Measurements from ENCODE around the gene PI16. TPM values are rescaled to one million over a fixed set of nuclear protein-coding genes. Genes with fewer than 3 reads are reported as not detected.

Gene PI16
- total RNA-seq, 1 donor from 2014 or later: not detected

DNA sequence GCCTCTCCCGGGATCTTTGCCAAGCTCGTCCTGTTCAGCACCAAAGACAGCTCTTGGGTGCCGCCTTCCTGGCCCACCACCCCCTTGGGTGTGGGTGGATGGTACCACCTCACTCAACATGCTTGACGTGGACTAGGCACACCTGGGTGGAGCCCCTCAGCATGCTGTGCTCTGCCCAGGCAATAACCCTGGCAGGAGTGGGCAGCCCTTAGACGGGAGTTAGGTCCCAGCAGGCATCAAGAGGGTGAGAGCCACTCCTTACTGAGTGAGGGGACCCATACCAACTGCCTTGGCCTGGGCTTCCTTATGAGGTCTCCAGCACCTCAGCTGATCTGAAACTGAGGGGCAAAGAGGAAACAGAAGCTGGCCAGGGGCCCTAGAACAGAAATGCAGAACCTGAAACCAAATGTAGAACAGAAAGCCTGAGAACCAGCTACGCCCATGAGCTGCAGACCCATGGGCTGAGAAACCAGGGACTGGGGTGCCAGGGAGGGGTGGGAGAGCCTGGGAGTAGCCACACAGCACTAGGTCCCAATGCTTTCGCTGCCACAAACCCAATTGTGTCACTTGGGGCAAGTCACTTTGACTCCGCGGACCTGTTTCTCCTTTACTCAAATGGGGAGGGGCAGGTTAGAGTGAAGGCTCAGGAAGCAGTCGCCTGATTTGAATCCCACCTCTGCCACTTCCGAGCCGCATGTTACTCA, 53.0 kb downstream of the PI16 start:
- H3K9me3 Mint-ChIP-seq: no peaks in the 10 kb centered on the region
- H3K36me3 Mint-ChIP-seq: no peaks in the 10 kb centered on the region
- H3K27me3 Mint-ChIP-seq: no peaks in the 10 kb centered on the region
- H3K27ac Mint-ChIP-seq: no peak overlapping the region
- DNase-seq (ENCODE audit: extremely low spot score, unreplicated experiment): no peak
- TF ChIP-seq, protein P1, sequence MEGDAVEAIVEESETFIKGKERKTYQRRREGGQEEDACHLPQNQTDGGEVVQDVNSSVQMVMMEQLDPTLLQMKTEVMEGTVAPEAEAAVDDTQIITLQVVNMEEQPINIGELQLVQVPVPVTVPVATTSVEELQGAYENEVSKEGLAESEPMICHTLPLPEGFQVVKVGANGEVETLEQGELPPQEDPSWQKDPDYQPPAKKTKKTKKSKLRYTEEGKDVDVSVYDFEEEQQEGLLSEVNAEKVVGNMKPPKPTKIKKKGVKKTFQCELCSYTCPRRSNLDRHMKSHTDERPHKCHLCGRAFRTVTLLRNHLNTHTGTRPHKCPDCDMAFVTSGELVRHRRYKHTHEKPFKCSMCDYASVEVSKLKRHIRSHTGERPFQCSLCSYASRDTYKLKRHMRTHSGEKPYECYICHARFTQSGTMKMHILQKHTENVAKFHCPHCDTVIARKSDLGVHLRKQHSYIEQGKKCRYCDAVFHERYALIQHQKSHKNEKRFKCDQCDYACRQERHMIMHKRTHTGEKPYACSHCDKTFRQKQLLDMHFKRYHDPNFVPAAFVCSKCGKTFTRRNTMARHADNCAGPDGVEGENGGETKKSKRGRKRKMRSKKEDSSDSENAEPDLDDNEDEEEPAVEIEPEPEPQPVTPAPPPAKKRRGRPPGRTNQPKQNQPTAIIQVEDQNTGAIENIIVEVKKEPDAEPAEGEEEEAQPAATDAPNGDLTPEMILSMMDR (conservative IDR thresholded peaks at IDR 0.05): no peak
- no peaks in the 10 kb centered on the region for H3K4me1 Mint-ChIP-seq (ENCODE audit: unreplicated experiment)
- no peak overlapping the region for H3K4me3 Mint-ChIP-seq

DNA sequence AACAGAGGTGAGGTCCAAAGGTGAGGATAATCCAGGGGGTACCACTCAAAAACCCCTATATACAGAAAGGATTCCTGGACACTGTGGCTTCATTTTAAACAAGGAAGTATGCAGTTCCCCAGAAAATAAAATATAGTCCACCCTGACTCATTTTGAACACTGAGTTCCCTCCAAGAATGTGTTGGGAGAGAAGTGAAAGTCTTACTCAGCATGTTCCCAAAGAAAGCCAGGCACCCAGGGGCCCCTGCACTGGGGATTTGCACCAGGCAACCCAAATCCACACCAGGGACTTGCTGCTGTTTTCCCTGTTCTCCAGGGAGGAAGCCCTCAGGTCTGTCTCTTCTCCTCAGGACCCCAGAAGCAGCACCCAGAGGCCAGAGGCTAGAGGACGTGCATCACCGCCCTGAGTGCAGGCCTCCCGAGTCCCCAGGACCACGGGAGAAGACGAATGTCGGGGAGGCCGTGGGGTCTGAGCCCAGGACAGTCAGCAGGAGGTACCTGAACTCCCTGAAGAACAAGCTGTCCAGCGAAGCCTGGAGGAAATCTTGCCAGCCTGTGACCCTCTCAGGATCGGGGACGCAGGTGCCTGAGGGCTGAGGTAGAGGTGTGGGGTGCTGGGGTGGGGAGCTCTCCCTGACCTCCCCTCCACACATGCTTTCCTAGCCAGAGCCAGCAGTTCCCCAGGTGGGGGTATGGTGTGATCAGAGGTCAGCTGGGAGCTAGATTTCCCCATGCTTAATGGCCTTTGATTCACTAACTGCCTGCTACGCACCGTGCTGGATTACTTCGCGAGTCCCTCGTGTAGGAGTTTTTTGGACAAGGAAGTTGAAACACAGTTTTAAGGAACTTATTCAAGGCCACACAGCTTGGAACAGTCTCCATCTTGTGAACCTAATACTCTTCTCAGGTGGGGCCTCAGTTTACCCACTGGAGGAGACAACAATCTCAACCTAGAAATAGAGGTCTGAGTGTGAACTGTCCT, 54.2 kb downstream of the PI16 start:
- no peak overlapping the region for H3K27ac Mint-ChIP-seq
- TF ChIP-seq, protein P1 (conservative IDR thresholded peaks at IDR 0.05): no peak
- H3K27me3 Mint-ChIP-seq: no peaks in the 10 kb centered on the region
- no peak for DNase-seq (ENCODE audit: extremely low spot score, unreplicated experiment)
- no peaks in the 10 kb centered on the region for H3K36me3 Mint-ChIP-seq
- H3K4me1 Mint-ChIP-seq (ENCODE audit: unreplicated experiment): no peaks in the 10 kb centered on the region
- H3K4me3 Mint-ChIP-seq: no peak overlapping the region
- H3K9me3 Mint-ChIP-seq: no peaks in the 10 kb centered on the region

DNA sequence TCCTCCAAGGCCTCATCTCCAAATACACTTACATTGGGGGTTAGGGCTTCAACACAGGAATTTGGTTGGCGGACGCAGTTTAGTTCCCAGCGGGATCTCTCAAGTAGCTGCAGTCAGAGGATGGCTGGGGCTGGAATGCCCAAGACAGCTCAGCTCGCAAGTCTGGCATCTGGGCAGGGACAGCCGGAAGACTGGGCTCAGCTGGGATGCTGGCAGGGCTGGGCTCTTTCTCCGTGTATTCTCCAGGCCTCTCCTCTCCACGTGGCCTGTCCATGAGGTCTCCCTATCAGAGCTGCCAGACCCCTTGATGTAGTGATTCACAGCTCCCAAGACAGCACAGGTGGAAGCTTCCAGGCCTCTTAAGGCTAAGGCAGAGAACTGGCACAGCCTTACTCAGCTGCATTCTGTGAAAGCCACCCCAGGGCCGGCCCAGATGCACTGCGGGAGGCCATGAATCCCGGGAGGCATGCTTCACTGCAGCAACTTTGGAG, 55.9 kb downstream of the PI16 start:
- Mint-ChIP-seq H3K4me1 (ENCODE audit: unreplicated experiment) (no peaks in the 10 kb centered on the region), H3K36me3 (no peaks in the 10 kb centered on the region), H3K27me3 (no peaks in the 10 kb centered on the region), H3K27ac (no peak overlapping the region), H3K4me3 (no peak overlapping the region), H3K9me3 (no peaks in the 10 kb centered on the region)
- no peak for DNase-seq (ENCODE audit: extremely low spot score, unreplicated experiment)
- TF ChIP-seq, protein P1 (conservative IDR thresholded peaks at IDR 0.05): no peak

DNA sequence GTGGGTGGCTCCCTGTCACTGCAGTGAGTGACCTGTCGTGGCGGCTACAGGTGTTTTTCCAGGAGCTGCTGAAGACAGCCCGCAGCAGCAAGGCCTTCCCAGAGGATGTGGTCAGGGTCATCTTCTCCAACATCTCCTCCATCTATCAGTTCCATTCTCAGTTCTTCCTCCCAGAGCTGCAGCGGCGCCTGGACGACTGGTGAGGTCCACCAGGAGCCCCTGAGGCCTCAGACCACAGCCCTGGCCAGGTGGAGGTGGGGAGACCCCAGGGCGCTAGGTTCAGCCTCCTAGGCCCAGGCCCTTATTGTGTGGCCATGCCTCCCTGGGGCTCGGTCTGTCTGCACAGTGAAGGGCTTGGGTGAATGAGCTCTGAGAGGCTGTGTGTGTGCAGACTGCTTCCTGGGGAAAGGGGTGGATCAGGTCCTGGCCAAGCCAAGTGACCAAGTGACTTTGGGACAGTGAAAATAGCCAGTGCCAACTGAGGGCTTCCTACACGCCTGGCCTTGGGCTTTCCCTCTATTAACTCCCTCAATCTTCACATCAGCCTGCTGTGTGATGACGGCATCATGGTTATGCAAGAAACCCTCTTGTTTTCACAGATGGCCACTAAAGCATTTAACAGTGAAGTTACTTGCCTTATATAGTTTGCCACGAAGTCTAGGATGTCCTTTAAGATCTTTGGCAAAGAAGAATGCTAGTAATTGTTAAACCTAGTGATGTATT, 57.3 kb downstream of the PI16 start:
- no peaks in the 10 kb centered on the region for H3K9me3 Mint-ChIP-seq
- TF ChIP-seq, protein P1 (conservative IDR thresholded peaks at IDR 0.05): no peak
- DNase-seq (ENCODE audit: extremely low spot score, unreplicated experiment): no peak
- H3K36me3 Mint-ChIP-seq: no peaks in the 10 kb centered on the region
- no peak overlapping the region for H3K27ac Mint-ChIP-seq
- H3K4me1 Mint-ChIP-seq (ENCODE audit: unreplicated experiment): no peaks in the 10 kb centered on the region
- no peak overlapping the region for H3K4me3 Mint-ChIP-seq
- no peaks in the 10 kb centered on the region for H3K27me3 Mint-ChIP-seq
